Stimulated activated CD8-positive, alpha-beta memory T cell treated with anti-CD3 and anti-CD28 coated beads, Interleukin-12 subunit alpha, Interleukin-12 subunit beta, amount 100 ng/mL, for 4 hours (primary cell): ENCODE data around the gene BPHL.
"Not testable (repeated sequence)": the region's sequence is repeated elsewhere in the genome, so short reads cannot be mapped to it uniquely, and the experiment has no call there.

Experiments
- DNase-seq: peaks from one replicate; pipeline ENCODE4 v3.0.0-alpha.2; 2020; ENCODE audit warnings: low read depth

The BPHL gene

DNA sequence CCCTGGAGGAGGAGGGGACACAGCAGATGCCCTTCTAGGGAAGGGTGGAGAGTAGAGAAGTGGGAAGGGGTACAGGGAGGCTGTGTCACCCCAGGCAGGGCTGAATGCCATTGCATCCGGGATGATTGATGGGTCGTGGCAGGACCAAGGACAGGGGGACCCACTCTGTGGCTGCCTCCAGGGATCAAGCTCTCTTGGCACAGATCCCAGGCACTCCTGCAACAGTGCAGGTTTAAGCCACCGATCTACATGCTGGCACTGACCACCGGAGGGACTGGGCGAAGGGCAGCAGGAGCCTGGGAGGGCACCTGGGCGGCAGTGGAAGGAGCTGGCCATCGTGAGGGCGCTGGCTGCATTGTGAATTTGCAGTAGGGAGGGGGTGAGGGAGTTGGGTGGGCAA, 61.4 kb downstream of the BPHL start:
- DNase-seq, result not testable (repeated sequence)

DNA sequence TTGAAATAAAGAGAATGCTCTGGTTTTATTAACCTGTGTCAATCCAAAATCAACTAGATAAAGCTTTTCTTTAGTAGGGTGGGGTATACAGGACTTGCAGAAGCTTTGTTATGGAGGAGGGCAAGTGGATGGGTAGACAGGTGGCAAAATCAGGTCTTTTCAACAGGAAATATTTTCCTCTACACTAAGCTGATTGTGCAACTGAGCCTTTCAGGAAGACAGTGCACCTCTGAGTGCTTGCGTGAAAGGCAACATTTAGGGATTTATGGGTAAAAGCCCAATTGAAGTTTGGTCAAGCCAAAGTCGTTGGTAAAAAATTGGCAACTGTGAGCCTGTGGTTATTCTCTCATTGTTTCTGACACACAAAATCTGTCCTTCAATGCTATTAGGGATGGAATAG, 62.6 kb downstream of the BPHL start:
- DNase-seq, result no peak

DNA sequence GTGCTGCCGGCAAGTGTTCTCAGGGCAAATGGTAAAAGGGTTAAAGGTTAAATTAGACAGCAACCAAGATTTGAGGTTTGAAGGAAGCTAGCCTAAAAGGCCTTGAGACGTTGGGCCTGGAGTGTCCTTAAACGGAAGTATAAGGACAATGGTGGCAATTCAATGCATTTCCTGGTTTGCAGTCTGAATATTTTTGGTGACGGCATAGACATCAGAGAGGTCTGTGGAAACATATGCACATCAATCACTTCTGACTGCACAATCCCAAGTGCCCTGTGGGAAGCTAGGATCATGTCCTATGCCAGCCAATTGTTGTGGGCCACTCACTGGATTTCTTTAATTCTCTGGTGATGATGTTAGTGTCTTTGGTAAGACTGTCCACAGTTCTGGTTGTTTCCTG, 64.6 kb downstream of the BPHL start:
- DNase-seq, result no peak

DNA sequence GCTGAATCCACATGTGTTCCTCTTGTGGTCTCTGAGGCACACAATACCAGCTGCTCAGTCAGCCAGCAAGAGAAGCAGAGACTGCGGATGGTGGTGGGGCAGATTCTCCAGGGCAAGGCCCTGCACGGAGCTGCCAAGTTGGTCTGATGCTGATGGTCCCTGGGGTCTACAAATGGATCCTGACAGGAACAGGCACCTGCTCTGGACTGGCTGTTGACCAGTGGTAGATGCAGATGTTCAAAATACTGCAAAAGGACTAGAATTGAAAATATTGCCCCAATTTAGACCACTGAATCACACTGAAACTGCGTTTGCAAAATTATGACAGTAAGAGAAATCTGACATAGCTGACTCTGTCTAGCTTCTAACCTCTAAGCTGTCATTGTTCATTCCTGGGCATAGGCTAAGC, 68.5 kb downstream of the BPHL start:
- no peak for DNase-seq

DNA sequence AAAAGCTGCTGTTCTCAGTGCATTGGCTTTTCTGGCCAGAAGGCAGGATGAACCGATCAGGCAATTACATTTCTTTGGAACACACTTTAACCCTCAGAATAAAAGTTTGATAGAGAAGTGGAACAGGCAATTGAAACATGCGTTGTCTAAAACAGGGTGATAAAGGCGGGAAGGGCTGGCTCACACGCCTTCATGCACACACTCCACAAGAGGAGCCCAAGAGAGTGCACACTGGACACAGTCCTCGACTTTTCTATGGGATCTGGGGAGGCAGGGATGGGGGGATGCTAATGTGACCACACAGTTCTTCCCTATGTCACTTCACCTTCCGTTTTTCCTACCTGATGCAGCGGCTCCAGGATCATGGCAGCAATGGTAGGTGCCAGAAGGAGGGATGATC, 69.8 kb downstream of the BPHL start:
- no peak for DNase-seq

GRCh38 chr6:3189192-3189591, 70.7 kb downstream of the BPHL start:
- DNase-seq, result not testable (repeated sequence)

DNA sequence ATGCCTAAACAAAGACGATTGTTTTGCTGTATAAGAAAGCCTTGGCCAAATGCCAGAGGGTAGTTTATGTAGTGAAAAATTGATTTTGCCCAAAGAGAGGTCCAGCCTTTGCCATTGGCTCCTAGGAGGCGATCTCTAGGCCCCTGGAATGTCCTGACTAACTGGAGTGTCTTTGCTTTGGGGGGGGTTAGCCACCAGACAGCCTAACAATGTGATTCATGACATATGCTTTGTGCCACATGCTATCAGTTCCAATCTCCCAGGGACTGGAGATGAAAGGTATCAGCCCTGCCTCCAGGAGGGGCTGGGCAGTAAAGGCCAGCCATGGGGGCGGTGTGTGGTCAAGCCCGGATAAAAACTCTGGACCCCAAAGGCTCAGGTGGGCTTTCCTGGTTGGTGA, 71.5 kb downstream of the BPHL start:
- no peak for DNase-seq

- DNase-seq, result no peak
Measured at GRCh38 chr6:3190779-3191178, 72.3 kb downstream of the BPHL start.

- DNase-seq, result no peak
Measured at GRCh38 chr6:3193102-3193849, 74.8 kb downstream of the BPHL start.

DNA sequence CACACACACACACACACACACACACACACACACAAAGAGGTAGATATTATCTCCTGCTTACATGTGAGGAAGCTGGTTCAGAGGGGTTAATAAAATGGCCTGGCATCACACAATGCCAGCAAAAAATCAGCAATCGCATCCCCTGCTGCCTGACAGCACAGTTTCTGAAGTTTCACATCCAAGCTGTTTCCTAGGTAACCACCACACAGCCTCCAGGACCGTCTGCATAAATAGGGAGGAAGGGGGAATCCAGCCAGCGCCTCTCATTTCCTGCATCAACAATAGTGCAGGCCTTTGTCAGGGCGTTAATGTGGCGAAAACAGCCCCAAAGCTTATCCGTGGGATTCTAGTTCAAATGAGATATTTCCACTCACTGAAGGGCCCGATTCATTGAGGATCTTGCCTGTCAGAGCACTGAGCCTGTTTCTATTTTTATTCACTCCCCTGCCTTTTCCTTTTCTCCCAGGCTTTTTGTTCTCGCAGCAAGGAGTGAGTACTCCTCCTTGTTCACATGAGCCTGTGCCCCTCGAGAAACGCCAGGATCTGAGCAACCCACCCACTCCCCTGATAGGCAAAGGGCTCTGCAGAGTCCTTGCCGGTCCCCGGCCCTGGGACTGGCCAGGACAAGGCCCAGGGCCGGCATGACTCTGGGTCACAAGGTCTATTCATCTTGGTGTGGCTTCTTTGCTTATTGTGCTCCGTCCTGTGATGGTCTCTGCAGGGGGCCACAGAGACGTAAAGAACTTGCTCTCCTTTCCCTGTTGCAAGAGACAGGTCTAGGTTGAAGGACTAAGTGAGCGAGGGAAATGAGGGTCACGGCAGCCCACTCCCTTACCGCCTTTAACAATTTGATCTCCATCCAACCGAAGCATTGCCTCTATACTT, 76.3 kb downstream of the BPHL start:
- no peak for DNase-seq

GRCh38 chr6:3195420-3195694, 76.8 kb downstream of the BPHL start:
- no peak for DNase-seq

GRCh38 chr6:3195695-3196497, 77.4 kb downstream of the BPHL start:
- no peak for DNase-seq

DNA sequence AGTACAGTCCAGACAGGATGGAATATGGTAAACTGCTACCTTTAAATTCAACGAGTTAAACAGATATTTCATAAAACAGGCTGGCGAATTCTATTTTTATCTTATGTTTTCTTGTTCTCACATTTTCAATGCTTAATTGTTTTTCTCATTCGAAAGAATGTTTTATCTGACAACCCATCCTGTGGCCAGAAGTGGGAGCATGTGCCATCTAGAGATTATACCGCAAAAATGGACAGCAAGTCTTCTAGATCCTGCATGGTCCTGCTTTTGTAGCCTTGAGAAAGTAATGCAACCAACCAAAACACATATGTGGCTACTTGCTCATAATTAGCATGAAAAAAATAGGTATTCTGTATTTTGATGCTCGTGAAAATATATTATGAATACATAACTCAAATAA, 78.3 kb downstream of the BPHL start:
- no peak for DNase-seq

DNA sequence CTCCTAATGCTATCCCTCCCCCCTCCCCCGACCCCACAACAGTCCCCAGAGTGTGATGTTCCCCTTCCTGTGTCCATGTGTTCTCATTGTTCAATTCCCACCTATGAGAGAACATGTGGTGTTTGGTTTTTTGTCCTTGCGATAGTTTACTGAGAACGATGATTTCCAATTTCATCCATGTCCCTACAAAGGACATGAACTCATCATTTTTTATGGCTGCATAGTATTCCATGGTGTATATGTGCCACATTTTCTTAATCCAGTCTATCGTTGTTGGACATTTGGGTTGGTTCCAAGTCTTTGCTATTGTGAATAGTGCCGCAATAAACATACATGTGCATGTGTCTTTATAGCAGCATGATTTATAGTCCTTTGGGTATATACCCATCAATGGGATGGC, 79.2 kb downstream of the BPHL start:
- not testable (repeated sequence) for DNase-seq

DNA sequence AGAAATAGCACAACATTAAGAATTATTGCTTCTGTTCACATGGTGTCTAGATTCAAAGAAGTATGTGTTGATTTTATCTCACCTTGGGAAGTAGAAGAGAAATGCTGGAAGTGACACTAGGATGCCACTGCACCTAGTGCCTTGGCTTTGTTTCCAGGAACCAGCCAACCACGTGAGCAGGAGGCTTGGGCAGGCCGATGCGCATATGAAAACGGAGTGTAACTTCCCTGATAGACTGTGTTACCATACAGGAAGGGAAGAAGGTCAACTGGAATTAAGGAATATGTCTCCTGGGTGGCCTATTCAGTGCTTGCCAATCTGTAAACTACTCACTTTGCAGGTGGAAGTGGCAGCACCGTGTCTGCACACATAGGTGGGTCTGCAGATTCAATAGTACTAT, 80.9 kb downstream of the BPHL start:
- no peak for DNase-seq

DNA sequence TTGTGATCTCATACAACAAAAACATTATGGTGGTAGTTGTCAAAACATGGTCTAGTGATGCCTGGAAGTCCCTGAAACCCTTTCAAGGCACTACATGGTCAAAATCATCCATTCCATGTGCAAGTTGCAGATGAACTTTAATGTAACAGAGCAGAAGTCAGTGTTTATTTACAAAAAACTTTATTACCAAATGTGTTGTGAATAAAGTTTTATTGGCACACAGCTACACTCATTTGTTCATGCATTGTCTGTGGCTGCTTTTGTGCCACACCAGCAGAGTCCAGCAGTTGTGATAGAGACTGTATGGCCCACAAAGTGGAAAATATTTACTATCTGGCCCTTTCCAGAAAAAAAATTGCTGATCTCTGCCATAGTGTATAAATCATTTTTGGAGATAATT, 82.2 kb downstream of the BPHL start:
- DNase-seq, result no peak

DNA sequence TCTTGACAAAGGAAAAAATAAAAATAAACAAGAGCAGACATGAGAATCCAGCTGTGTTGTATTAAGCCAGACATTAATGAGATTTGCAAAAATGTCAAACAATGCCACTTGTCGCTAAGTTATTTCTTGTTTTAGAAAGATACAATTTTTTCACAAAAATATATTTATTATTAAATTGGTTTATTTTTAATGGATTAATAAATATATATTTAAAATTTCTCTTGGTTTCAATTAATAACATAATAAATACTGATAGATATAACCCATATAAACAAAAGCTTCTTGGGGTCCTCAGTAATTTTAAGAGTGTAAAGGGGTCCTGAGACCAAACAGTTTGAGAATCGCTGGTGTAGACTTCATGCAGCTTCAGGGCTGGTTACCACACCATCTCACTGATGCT, 82.9 kb downstream of the BPHL start:
- no peak for DNase-seq
